Measurements from ENCODE around the gene CELF4.

The CELF4 gene

DNA sequence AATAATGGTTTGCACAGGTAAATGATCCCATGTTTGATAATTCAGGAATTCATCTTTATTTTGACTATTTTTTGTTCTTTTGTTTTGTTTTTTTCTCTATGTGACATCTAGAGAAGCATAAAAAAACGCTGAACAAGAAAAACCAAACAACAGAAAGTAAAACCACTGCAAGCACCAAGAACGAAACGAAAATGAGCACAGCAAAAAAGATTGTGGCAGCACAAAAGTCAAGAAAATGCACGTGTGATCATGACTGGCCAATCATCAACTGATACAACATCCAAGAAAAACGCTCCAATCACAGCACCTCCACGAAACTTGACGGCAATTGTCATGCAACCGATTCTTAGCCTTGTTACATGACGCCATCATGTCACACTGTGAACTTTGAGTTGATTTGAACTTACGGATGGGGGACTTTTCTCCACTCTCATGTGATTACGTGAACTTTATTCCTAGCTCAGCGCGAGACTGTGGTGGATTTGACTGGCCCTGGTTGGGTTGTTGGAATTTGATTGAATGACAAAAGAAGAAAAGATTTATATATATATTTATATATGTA lies 318.7 kb downstream of the CELF4 start:
- no peak for DNase-seq

DNA sequence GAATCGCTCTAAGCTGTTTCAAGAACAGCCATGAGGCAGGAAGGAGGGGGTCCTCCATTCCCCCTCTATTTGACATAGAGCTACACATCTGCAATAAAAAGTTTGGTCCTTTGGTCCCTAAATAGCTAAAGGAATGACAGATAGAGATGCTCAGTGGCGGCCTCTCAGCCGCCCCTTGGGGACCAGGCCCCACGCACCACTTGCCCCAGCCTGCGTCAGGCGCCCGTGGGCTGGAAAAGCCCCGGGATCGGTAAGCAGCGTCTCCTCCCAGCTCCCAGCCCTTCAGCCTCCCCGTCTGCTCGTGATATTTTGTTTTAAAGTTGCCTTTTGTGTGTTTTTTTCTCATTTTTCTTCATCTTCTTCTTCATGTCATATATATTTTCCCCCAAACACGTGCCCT lies 321.0 kb downstream of the CELF4 start:
- no peak for DNase-seq

DNA sequence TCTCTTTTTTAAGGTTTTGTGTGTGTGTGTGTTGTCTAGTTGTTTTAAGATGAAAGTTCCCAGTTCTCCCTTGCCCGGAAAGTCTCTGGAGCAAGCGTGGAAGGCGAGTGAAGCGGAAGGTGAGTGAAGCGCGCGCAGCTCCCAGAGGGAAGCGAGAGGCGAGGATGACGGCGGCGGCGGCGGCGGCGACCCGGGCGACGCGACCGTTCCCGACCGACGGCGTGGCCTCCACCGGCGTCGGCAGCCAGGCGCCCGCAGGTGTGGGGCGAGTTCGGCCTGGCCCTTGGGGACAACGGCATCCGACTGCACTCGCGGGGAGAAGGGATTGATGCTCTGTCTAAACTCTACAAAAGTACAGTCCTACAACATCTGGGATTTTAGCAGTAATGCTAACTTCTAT lies 321.9 kb downstream of the CELF4 start:
- no peak for DNase-seq

DNA sequence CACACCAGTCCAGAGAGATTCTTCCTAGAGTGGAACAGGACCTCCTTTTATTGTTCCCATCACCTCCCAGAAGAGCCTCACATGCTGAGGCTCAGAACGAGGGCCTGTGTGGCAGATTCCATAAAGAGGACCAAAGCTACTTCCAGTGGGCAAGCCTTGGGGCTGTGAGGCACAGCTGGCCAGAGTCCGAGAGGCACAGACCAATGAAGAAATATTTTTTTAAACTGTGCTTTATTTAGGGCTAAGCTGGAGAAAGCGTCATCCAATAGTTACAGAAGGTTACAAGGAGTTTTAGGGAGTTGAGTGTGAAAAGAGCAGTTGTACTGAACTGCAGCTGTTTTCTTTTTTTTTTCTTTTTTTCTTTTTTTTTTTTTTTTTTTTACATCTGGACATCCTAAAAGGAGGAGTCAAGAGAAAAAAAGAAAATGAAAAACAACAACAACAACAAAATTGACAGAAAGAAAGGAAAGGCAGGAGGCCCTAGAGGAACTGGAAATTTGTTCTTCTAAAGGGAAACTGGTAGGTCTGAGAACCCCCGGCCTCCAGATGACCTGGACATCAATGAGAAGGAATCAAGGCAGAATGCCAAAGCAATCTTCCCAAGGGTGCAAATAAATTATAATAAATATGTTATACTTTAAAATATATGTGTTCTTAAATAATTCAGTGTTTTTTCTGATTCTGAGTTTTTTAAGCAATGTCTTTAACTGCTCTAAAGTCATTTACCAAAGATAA lies 322.6 kb downstream of the CELF4 start:
- DNase-seq = no peak

DNA sequence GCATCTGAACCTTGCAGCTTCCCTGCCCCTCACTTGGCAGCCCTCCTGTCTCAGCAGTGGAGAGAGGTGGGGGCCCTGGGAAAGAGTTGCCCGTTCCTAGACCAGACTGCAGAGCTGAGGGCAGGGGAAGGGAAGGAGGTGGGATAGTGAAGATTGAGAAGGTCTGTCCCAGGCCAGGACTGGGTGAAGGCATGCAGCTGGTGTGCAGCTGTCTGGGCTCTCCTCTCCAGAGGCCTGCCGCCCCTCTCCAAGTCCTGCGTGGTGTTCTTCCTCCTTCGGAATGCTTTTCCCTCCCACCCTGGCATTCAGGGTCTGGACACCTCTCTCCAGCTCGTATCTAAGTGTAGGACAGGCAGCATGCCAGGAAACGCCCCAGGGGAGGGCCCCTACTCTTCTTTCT lies 323.5 kb downstream of the CELF4 start:
- no peak for DNase-seq

DNA sequence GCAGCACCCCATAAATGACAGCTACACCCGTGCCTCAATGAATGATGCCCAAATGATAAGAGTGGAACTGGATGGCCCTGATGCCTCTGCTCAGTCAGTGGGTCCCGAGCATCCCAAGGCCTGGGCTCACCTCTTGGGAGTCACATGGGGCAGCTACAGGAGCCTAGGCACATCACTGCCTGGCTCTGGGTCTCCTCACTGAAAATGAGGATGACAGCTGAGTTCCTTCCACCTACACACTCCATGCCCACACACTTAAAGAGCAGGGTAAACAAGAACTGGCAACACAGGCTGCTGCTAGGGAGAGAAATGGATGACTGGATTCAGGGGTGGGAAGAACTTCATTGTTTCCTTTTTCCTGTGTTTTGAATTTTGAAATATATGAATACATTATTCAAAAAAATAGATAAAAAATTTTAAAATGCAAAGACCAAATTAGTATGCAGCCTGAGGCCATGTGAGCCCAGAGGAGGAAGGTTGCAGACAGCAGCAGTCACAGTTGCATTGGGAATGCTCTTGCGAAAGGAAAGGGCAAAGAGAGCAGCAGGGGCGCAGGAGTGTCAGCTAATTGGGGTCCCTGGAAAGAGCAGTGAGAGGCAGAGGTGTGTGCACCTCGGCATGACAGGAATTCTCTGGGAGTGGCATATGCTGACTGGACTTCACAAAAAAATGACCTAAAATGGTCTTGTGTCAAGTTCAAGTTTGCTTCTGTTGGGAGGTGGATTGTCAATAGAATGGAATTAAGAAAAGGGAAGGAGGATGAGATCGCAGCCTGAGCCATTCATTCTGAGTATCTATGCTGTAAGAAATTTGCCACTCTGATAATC lies 327.1 kb downstream of the CELF4 start:
- DNase-seq = no peak

DNA sequence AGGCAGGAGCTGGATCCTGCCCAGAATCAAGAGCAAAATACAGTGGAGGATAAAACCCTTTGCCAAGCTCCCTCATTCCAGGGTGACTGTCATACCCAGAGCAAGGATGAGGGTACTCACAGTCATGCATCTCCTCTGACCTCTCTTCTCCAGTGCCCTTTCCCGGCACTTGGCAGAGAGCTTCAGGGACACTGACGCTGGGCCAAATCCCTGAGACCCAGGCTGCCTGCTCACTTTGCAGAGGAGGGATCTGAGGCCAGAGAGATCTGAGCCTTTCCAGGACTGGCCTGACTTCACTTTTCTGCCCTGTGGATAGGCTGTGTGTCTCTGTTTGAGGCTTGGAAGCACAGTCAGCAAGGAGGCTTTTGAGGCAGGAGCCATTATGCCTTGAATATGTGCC lies 330.0 kb downstream of the CELF4 start:
- no peak for DNase-seq

DNA sequence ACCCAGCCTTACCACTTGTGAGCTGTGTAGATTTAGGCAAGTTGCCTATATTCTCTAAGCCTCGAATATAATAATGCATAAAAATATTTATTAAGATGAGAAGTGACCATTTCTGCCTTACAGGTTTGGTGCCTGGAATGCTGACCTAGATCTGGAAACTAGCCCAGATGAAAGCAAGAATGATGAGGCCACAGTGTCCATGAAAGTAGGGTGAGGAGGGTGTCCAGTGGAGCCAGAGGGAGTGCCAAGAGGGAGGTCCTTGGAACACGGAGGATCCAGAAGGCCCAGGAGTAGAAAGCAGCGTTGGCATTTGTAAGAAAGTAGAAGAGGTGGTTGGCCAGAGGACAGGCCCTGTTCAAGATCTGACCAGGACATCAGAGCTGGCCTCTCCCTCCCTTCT lies 334.3 kb downstream of the CELF4 start:
- DNase-seq = no peak

DNA sequence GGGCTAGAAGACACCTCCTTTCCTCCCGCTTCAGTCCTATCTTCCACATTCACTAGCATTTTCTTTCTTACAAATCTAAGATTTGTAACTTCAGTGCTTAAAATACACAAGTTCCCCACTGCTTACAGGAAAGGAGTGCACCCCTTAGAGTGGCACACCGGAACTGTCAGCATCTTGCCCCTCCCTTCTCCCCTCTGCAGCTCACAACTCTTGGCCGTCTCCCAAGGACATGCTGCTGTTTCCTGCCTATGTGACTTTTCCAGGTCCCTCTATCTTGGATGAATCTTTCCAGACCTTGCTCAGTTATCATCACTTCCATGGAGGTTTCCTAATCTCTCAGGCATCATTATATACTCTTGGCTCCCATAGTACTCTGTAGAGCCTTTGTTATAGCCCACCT lies 334.8 kb downstream of the CELF4 start:
- no peak for DNase-seq

DNA sequence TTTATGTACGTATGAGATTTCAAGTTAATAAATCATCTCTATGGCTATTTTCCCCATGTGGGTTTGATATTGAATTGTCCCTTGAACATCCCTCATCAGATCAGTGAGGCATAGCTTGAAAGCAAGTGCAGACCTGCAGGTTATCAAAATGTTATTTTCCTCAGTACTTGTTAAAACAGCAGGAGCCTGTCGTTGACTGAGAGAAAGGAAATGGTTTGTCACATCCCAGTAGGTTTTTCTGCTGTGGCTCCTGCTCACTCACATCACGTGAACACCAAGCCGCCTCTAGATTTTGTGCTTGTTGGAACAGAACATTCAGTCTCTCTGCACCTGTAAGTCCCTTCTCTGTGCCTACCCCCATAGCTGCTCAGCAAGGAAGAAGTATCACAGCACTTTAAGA lies 340.3 kb downstream of the CELF4 start:
- no peak for DNase-seq

DNA sequence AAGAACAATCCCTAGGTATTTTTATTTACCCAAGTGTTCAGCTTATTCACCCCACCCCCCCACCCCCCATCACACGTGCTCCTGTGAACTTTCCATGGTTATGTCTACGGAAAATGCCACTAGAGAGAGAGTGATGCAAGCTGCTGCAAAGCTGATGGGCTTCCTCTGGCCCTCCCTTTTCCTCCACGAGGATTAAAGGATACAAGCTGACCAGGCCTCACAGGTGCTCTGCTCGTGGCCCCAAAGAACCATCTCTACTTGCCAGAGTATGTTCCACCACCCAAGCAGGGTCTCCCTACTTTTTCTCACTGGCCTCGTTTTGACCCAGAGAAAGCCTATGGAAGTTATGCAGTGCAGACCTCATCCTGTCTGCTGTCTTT lies 342.6 kb downstream of the CELF4 start:
- DNase-seq = no peak

DNA sequence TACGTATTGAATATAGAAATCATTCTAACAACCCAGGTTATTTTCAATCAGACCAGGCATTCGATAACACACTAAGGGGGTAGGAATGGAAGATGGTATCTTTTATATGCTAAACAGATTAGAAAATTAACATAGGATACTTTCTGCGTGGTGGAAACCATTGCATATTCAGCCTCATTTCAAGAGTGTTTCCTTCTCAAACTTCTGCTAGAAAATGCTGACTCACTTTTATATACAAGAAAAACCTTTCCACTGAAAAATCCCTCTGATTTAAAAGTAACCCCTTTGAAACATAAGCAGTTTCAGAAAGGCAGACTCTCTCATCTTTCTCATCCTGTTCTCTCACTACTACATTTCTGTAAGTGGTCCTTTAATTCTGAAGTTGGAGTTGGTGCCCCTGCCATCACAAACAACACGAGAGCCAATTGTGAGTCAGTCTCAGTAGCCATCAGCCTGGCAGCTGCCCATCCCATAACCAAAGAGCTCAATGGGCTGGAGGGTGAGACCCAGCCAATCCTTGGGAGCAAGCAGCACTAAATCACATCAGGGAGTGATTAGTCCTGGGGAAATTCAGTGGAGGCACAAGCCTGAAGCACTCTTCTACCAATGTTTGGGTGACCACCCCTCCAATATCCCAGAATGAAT lies 343.1 kb downstream of the CELF4 start:
- DNase-seq = no peak

DNA sequence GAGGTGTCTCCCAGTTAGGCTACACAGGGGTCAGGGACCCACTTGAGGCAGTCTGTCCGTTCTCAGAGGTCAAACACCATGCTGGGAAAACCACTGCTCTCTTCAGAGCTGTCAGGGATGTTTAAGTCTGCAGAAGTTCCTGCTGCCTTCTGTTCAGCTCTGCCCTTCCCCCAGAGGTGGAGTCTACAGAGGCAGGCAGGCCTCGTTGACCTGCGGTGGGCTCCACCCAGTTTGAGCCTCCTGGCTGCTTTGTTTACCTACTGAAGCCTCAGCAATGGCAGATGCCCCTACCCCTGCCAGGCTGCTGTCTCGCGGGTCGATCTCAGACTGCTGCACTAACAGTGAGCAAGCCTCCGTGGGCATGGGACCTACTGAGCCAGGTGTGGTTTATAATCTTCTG lies 346.3 kb downstream of the CELF4 start:
- no peak for DNase-seq

DNA sequence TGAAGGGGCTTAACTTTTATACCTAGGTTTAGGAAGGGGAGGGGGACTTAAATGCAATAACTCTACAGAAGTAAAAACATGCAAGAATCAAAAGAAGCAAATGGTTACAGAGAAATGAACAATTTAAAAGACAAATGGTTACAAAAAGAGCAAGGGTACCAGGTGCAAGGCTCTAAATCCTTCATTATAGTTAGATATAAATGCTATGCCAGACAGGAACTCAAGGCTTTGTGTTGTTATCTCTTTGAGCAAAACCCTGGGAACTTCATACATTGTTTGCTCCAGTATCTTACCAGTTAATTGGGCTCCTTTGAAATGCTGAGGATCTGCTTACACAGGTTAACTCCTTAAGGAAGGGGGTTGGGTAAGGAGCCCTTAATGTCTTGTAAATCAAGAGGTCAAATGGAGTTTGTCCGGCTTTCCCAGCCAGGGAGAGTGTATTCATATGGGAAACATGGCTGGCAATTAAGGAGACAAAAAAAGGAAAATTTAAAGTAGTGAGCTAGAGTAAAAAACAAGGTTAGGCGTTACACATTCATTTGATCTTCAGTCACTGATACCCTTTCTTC lies 347.5 kb downstream of the CELF4 start:
- no peak for DNase-seq

DNA sequence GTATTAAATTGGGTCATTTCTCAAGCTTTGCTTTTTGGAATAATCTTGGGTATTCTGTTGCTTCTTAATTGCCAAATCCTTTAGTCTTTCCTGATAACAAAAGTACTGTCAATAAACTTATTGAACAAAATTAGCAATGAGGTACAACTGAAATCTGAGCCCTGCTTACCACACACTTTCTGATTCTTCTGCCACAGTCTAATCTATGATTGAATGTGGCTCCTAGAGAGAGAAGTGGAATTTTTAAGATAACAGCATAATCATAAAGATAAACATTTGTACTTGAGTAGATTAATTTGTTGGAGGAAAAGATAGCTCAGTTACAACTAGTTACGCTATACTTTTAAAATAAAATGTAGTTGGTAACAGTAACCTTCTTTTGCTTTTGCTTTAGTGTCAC lies 354.8 kb downstream of the CELF4 start:
- DNase-seq = no peak

DNA sequence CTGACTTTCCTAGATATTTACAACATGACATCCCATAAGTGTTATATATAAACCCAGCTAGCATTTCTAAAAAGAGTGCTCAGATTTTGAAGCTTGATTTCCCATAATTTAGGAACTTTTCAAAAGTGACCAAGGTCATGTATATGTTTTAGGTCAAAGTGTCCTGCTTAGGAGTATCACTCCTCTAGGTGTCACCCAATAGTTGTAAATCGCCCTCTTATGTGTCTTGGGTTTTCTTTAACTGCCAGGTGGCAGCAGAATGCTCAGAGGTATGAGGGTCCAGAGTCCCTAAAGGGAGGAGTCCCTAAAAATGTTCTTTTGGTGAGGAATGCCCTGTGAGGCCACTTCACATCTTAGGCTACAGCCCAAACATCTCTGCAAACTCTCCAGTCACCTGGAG lies 358.3 kb downstream of the CELF4 start:
- no peak for DNase-seq

DNA sequence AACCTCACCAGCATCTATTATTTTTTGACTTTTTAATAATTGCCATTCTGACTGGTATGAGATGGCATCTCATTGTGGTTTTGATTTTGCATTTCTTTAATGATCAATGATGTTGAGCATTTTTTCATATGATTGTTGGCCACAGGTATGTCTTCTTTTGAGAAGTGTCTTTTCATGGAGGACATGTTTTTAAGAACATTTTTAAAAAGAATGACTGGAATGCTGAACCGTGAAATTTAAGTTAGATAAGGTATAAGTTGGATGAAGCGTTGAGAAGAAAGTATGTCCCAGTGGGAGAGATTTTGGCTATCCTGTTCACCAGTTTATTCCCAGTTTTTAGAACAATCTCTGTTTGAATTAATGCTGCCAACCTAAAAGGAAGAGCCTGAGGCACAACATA lies 365.9 kb downstream of the CELF4 start:
- no peak for DNase-seq

Data from stimulated activated CD4-positive, alpha-beta T cell treated with anti-CD3 and anti-CD28 coated beads, Interleukin-4, amount 100 ng/mL, for 1 hour (primary cell).